Measurements from ENCODE around the gene GRK2.

Gene GRK2

GRCh38 chr11:67307545-67308001 is 41.3 kb downstream of the GRK2 start:
- WGBS, 2 donors (ENCODE audit: extremely low coverage in 2 of 2, insufficient read length in 2 of 2, insufficient replicate concordance in 1 of 2), result no CpG with 5 or more reads among the region's 12 CpGs
- no peak overlapping the region for H4K91ac ChIP-seq (ENCODE audit: low read depth, low read length, poor library complexity)
- H3K4ac ChIP-seq (ENCODE audit: low read length), result no peak overlapping the region
- H3K9ac ChIP-seq (ENCODE audit: low read depth, low read length, poor library complexity), result peak overlapping the region; percentile 60
- peak overlapping the region; percentile 35 for H3K18ac ChIP-seq (ENCODE audit: low read length)
- H3K4me2 ChIP-seq (ENCODE audit: insufficient read depth, low read length, poor library complexity, severe bottlenecking), result no peak overlapping the region
- peaks cover 0 to 14% (median 0%) of the 10 kb centered on the region in 3 experiments for H3K27me3 ChIP-seq (ENCODE audit: control insufficient read depth in 3 of 3, insufficient read depth in 3 of 3, low read depth in 1 of 3, low read length in 3 of 3)
- H3K9me3 ChIP-seq (replicated peaks in 1 of 2; ENCODE audit: control insufficient read depth in 2 of 2, insufficient read depth in 1 of 2, low read depth in 1 of 2, low read length in 2 of 2), result peaks cover 0 to 5% of the 10 kb centered on the region in 2 donors
- peak overlapping the region; percentile 73 for H3K23ac ChIP-seq (ENCODE audit: low read depth, low read length, poor library complexity)
- H3K27ac ChIP-seq (replicated peaks; ENCODE audit: low read length), result no peak overlapping the region
- H2BK12ac ChIP-seq (ENCODE audit: low read length), result no peak overlapping the region
- no peak overlapping the region for H3K4me3 ChIP-seq (ENCODE audit: low read length in 2 of 2)
- H2BK15ac ChIP-seq (ENCODE audit: low read length), result peak overlapping the region; percentile 75
- no peak overlapping the region for H4K8ac ChIP-seq (ENCODE audit: low read depth, low read length)
- peaks cover 0 to under 1% of the 10 kb centered on the region in 2 donors for H3K36me3 ChIP-seq (replicated peaks in 1 of 2; ENCODE audit: control insufficient read depth in 2 of 2, insufficient read depth in 2 of 2, low read length in 2 of 2)
- no peak overlapping the region for H2AFZ ChIP-seq (ENCODE audit: low read length)
- no peak for DNase-seq (ENCODE audit: low spot score)
- no peak overlapping the region for H2BK120ac ChIP-seq (ENCODE audit: low read depth, low read length)
- peaks cover 0 to 4% of the 10 kb centered on the region in 2 donors for H3K4me1 ChIP-seq (ENCODE audit: control insufficient read depth in 2 of 2, insufficient read depth in 1 of 2, low read depth in 1 of 2, low read length in 2 of 2)
- peaks cover 2% of the 10 kb centered on the region for H3K79me1 ChIP-seq (ENCODE audit: low read depth, low read length)
- peak overlapping the region; percentile 21 for H3K14ac ChIP-seq (ENCODE audit: low read length)
- peak overlapping the region; percentile 68 for H2AK5ac ChIP-seq (ENCODE audit: low read depth, low read length)
- no peak overlapping the region for H2BK5ac ChIP-seq (ENCODE audit: low read length)

- WGBS, 2 donors (ENCODE audit: extremely low coverage in 2 of 2, insufficient read length in 2 of 2, insufficient replicate concordance in 1 of 2), result no CpG with 5 or more reads among the region's 20 CpGs
- H2AK5ac ChIP-seq (ENCODE audit: low read depth, low read length), result peak overlapping the region; percentile 68
- no peak overlapping the region for H3K9ac ChIP-seq (ENCODE audit: low read depth, low read length, poor library complexity)
- no peak overlapping the region for H2AFZ ChIP-seq (ENCODE audit: low read length)
- H2BK120ac ChIP-seq (ENCODE audit: low read depth, low read length), result peak overlapping the region; percentile 67
- peaks cover 0 to 5% of the 10 kb centered on the region in 2 donors for H3K9me3 ChIP-seq (replicated peaks in 1 of 2; ENCODE audit: control insufficient read depth in 2 of 2, insufficient read depth in 1 of 2, low read depth in 1 of 2, low read length in 2 of 2)
- DNase-seq (ENCODE audit: low spot score), result no peak
- no peak overlapping the region for H3K4me2 ChIP-seq (ENCODE audit: insufficient read depth, low read length, poor library complexity, severe bottlenecking)
- no peak overlapping the region for H2BK15ac ChIP-seq (ENCODE audit: low read length)
- H3K4me1 ChIP-seq (ENCODE audit: control insufficient read depth in 2 of 2, insufficient read depth in 1 of 2, low read depth in 1 of 2, low read length in 2 of 2), result peaks cover 0 to 2% of the 10 kb centered on the region in 2 donors
- no peak overlapping the region for H3K14ac ChIP-seq (ENCODE audit: low read length)
- H3K27ac ChIP-seq (replicated peaks; ENCODE audit: low read length), result no peak overlapping the region
- H3K79me1 ChIP-seq (ENCODE audit: low read depth, low read length), result peaks cover 2% of the 10 kb centered on the region
- no peaks in the 10 kb centered on the region for H3K36me3 ChIP-seq (replicated peaks in 1 of 2; ENCODE audit: control insufficient read depth in 2 of 2, insufficient read depth in 2 of 2, low read length in 2 of 2)
- H3K4ac ChIP-seq (ENCODE audit: low read length), result no peak overlapping the region
- H4K91ac ChIP-seq (ENCODE audit: low read depth, low read length, poor library complexity), result no peak overlapping the region
- H3K18ac ChIP-seq (ENCODE audit: low read length), result peak overlapping the region; percentile 74
- H3K23ac ChIP-seq (ENCODE audit: low read depth, low read length, poor library complexity), result no peak overlapping the region
- no peak overlapping the region for H2BK5ac ChIP-seq (ENCODE audit: low read length)
- H3K27me3 ChIP-seq (ENCODE audit: control insufficient read depth in 3 of 3, insufficient read depth in 3 of 3, low read depth in 1 of 3, low read length in 3 of 3), result peaks cover 0 to 14% (median 0%) of the 10 kb centered on the region in 3 experiments
- no peak overlapping the region for H3K4me3 ChIP-seq (ENCODE audit: low read length in 2 of 2)
- H2BK12ac ChIP-seq (ENCODE audit: low read length), result no peak overlapping the region
- H4K8ac ChIP-seq (ENCODE audit: low read depth, low read length), result no peak overlapping the region
Observed at GRCh38 chr11:67308031-67308866, 42.0 kb downstream of the GRK2 start.

GRCh38 chr11:67309166-67309565 is 42.9 kb downstream of the GRK2 start:
- Histone ChIP-seq H2AFZ (ENCODE audit: low read length) (no peak overlapping the region), H3K9me3 (replicated peaks in 1 of 2; ENCODE audit: control insufficient read depth in 2 of 2, insufficient read depth in 1 of 2, low read depth in 1 of 2, low read length in 2 of 2) (peaks cover 0 to 4% of the 10 kb centered on the region in 2 donors), H3K36me3 (replicated peaks in 1 of 2; ENCODE audit: control insufficient read depth in 2 of 2, insufficient read depth in 2 of 2, low read length in 2 of 2) (no peaks in the 10 kb centered on the region), H3K14ac (ENCODE audit: low read length) (no peak overlapping the region), H3K4me3 (ENCODE audit: low read length in 2 of 2) (peak overlapping the region in 1 of 2 donors; percentile 36), H3K9ac (ENCODE audit: low read depth, low read length, poor library complexity) (peak overlapping the region; percentile 17), H3K4ac (ENCODE audit: low read length) (no peak overlapping the region), H4K91ac (ENCODE audit: low read depth, low read length, poor library complexity) (no peak overlapping the region), H3K79me1 (ENCODE audit: low read depth, low read length) (peaks cover 2% of the 10 kb centered on the region), H3K23ac (ENCODE audit: low read depth, low read length, poor library complexity) (no peak overlapping the region), H3K4me1 (ENCODE audit: control insufficient read depth in 2 of 2, insufficient read depth in 1 of 2, low read depth in 1 of 2, low read length in 2 of 2) (peaks cover 0 to 1% of the 10 kb centered on the region in 2 donors), H2AK5ac (ENCODE audit: low read depth, low read length) (no peak overlapping the region), H3K27me3 (ENCODE audit: control insufficient read depth in 3 of 3, insufficient read depth in 3 of 3, low read depth in 1 of 3, low read length in 3 of 3) (peaks cover 0 to 10% (median 0%) of the 10 kb centered on the region in 3 experiments), H2BK5ac (ENCODE audit: low read length) (no peak overlapping the region), H2BK120ac (ENCODE audit: low read depth, low read length) (no peak overlapping the region), H4K8ac (ENCODE audit: low read depth, low read length) (no peak overlapping the region), H3K27ac (replicated peaks; ENCODE audit: low read length) (no peak overlapping the region), H2BK15ac (ENCODE audit: low read length) (no peak overlapping the region), H2BK12ac (ENCODE audit: low read length) (no peak overlapping the region), H3K4me2 (ENCODE audit: insufficient read depth, low read length, poor library complexity, severe bottlenecking) (no peak overlapping the region), H3K18ac (ENCODE audit: low read length) (no peak overlapping the region)
- WGBS, 2 donors (ENCODE audit: extremely low coverage in 2 of 2, insufficient read length in 2 of 2, insufficient replicate concordance in 1 of 2), result no CpG with 5 or more reads among the region's 11 CpGs
- DNase-seq (ENCODE audit: low spot score), result no peak

- Histone ChIP-seq H2BK15ac (ENCODE audit: low read length) (no peak overlapping the region), H3K4me2 (ENCODE audit: insufficient read depth, low read length, poor library complexity, severe bottlenecking) (no peak overlapping the region), H3K4me3 (ENCODE audit: low read length in 2 of 2) (peak overlapping the region in 1 of 2 donors; percentile 39), H4K91ac (ENCODE audit: low read depth, low read length, poor library complexity) (no peak overlapping the region), H2BK120ac (ENCODE audit: low read depth, low read length) (no peak overlapping the region), H3K9ac (ENCODE audit: low read depth, low read length, poor library complexity) (peak overlapping the region; percentile 17), H2AK5ac (ENCODE audit: low read depth, low read length) (no peak overlapping the region), H3K79me1 (ENCODE audit: low read depth, low read length) (peaks cover 2% of the 10 kb centered on the region), H3K9me3 (replicated peaks in 1 of 2; ENCODE audit: control insufficient read depth in 2 of 2, insufficient read depth in 1 of 2, low read depth in 1 of 2, low read length in 2 of 2) (peaks cover 0 to 2% of the 10 kb centered on the region in 2 donors), H2BK12ac (ENCODE audit: low read length) (peak overlapping the region; percentile 3), H3K4me1 (ENCODE audit: control insufficient read depth in 2 of 2, insufficient read depth in 1 of 2, low read depth in 1 of 2, low read length in 2 of 2) (no peaks in the 10 kb centered on the region), H2BK5ac (ENCODE audit: low read length) (no peak overlapping the region), H3K23ac (ENCODE audit: low read depth, low read length, poor library complexity) (no peak overlapping the region), H3K36me3 (replicated peaks in 1 of 2; ENCODE audit: control insufficient read depth in 2 of 2, insufficient read depth in 2 of 2, low read length in 2 of 2) (no peaks in the 10 kb centered on the region), H3K14ac (ENCODE audit: low read length) (peak overlapping the region; percentile 56), H3K4ac (ENCODE audit: low read length) (no peak overlapping the region), H3K27ac (replicated peaks; ENCODE audit: low read length) (no peak overlapping the region), H3K18ac (ENCODE audit: low read length) (no peak overlapping the region), H3K27me3 (ENCODE audit: control insufficient read depth in 3 of 3, insufficient read depth in 3 of 3, low read depth in 1 of 3, low read length in 3 of 3) (peaks cover 0 to 5% (median 0%) of the 10 kb centered on the region in 3 experiments), H4K8ac (ENCODE audit: low read depth, low read length) (no peak overlapping the region), H2AFZ (ENCODE audit: low read length) (no peak overlapping the region)
- no peak for DNase-seq (ENCODE audit: low spot score)
- WGBS, 2 donors (ENCODE audit: extremely low coverage in 2 of 2, insufficient read length in 2 of 2, insufficient replicate concordance in 1 of 2), result no CpG with 5 or more reads among the region's 14 CpGs
Observed at GRCh38 chr11:67309661-67310061, 43.4 kb downstream of the GRK2 start.
